ENCODE data around the gene NF1.
"Not testable (repeated sequence)": the region's sequence is repeated elsewhere in the genome, so short reads cannot be mapped to it uniquely, and the experiment has no call there.

The NF1 gene

DNA sequence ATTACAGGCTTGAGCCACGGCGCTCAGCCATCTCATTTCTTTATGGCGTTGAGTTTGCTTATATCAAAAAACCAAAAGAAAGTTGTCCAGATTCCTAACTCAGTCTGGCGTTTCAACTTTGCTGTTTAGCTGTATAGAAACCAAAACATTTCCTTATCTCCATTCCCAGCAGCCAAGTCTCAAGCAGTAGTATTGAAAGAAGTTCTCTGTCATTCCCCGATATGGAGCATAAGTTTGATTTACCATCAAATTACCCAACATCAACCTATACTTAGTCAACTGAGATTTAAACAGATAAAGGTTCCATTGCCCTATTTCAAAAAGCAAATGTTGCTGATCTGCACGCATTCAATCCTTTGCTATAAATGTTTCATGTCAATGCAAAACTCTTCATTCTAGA lies 269.2 kb downstream of the NF1 start:
- DNase-seq, result no peak

DNA sequence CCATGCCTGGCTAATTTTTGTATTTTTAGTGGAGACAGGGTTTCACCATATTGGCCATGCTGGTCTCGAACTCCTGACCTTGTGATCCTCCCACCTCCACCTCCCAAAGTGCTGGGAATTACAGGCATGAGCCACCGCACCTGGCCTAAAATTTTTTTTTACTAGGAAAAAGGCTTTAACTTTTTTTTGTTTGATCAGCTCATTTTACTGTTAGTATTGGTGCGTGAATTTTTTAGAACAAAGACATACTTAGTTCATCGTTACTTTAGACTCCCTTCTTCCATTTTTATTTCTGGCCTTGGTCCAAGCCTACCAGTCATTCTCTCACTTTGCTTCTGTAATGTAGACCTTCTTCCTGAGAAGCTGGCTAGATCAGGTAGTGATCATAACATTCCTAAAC lies 271.3 kb downstream of the NF1 start:
- DNase-seq, result no peak

DNA sequence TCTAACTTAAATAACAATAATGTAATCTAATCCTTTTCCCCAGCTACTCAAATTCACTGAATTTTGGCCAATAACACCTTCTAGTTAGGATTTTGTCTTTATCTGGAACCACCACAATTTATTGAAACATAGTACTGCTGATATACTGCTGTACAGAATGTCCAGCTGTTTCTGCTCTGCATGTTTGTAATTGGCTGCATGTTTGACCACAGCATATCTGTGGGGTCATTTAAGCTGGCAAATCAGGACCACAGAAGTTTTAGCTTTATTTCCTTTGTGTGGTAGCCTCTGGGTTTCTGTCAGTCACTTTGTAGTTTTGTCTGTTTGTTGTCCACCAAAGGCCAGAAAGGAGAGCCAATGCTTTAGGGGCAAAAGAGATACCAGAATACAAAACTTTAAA lies 274.5 kb downstream of the NF1 start:
- no peak for DNase-seq

DNA sequence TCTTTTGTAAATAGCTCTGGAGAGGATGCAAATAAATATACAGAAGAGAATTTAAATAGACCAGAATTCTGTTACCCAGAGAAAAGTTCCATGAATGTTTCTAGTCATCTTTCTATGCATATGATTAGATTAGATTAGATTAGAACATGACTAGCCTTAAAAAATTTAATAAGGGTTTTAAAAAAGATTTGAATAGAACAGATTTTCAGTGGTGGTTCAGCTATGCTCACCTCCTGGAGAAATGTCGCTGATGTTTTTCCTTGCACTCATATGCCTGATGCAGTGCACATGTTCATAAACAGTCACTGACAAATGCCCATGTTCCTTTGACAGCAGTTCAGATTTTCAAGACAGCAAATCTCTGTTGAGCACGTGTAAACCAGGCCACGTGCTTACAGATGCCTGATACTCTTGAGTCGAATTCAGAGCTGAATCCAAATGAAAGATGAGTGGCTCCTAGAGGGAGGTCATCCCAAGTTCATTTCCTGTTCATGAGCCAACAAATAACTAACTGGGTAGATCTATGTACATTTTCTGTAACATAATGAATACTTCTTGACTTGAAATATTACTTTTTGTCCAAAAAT lies 276.8 kb downstream of the NF1 start:
- no peak for DNase-seq

DNA sequence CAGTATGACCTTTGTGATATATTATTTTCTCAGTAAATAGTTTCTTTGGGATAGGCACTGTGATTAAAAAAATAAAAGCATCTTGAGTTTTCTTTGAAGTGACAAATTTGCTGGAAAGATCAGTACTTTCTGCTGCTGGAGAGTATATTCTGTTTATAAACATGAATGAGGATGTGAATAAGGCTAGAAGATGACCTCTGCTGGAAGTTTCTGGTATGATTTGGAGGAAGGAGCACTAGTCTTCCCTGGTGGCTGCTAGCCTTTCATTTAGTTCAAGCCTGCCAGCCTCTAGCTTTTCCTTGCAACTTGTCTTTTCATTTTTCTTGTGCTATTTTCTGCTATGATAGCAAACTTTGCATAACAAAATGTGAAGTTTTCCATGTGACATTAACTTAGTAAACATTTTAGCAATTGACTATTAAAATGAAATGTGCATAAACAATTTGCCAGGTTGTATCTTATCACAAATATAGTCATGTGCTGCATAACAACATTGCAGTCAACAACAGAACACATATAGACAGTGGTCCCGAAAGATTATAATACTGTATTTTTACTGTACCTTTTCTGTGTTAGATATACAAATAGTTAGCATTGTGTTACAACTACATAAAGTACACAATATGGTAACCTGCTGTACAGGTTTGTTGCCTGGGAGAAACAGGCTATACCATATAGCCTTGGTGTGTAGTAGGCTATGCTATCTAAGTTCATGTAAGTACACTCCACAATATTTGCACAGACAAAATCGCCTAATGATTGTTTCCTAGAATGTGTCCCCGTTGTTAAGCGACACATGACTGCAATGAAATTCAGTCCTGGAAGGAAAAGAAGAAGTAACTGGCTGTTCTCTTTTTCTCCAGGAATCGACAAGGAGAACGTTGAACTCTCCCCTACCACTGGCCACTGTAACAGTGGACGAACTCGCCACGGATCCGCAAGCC lies 278.6 kb downstream of the NF1 start:
- DNase-seq, result no peak

DNA sequence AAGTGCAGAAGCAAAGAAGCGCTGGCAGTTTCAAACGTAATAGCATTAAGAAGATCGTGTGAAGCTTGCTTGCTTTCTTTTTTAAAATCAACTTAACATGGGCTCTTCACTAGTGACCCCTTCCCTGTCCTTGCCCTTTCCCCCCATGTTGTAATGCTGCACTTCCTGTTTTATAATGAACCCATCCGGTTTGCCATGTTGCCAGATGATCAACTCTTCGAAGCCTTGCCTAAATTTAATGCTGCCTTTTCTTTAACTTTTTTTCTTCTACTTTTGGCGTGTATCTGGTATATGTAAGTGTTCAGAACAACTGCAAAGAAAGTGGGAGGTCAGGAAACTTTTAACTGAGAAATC lies 279.3 kb downstream of the NF1 start:
- no peak for DNase-seq

DNA sequence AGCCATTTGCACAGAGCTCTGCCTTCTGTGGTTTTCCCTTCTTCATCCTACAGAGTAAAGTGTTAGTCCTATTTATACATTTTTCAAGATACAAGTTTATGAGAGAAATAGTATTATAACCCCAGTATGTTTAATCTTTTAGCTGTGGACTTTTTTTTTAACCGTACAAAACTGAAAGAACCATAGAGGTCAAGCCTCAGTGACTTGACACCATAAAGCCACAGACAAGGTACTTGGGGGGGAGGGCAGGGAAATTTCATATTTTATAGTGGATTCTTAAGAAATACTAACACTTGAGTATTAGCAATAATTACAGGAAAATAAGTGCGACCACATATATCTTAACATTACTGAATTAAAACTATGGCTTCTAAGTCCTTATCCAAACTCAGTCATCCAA lies 279.7 kb downstream of the NF1 start:
- no peak for DNase-seq

DNA sequence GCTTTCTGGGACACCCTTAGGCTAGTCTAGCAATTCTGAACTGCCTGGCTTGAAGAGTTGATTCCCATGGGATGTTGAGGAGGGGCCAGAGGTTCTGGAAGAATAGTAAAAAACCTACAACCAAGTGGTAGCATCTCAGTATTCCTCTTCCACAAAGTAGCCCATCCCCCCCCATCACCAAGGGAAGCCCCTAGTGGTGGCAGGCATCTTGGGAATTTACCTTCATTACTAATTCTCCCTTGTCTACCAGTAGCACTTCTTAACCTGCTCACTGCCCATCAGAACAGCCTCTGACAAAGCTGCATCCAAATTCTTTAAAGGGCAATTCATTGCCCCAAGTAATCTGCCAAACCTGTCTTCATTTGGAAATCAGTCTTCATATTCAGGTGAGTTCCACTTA lies 283.9 kb downstream of the NF1 start:
- DNase-seq, result no peak

DNA sequence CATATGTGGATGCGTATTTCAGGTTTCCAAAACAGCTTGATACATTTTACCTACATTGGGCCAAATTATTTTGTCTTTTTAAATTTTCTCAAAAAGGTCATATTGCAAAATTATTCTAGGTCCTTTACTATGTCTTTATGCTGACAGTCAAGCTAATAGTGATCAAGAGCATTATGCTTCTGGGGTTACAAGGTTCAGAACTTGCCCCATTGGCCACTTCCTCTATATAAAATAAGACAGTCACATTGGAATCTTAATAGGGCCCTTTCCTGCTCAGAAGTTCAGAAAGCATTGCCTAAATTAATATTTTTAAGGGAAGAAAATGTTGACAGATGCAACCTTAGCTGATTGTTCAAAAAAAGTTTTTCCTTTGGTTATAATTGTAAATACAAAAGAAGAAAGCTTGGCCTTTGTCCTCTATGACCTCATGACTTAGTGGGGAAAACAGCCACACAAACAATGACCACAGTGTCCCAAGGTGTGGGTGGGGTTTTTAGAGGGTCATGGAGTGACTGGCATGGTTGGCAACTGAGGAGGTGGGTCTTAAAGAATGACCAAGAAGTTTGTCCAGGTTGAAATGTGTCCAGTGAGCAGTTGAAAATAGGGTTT lies 284.9 kb downstream of the NF1 start:
- DNase-seq, result no peak

DNA sequence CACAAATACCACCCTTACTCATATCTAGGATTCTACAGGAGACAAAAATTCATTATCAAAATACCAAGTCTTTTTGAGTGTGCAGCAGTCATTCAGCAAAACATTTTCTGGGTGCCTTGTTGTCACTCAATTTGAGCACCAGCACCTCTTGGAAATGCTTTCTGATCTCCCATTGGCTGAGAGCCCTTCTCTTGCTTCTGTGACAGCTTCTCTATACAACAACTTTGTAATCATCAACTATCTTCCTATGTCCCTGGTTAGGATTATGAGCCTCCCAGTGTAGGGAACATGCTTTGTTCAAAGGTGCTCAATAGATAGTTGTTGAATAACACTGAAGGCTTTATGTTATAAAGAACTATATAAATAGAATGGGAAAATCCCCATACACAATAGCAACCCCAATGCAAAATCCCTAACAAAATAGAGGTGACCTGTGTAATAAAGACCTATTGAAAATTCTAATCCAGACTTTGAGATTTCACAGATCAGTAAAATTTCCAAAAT lies 286.4 kb downstream of the NF1 start:
- no peak for DNase-seq

DNA sequence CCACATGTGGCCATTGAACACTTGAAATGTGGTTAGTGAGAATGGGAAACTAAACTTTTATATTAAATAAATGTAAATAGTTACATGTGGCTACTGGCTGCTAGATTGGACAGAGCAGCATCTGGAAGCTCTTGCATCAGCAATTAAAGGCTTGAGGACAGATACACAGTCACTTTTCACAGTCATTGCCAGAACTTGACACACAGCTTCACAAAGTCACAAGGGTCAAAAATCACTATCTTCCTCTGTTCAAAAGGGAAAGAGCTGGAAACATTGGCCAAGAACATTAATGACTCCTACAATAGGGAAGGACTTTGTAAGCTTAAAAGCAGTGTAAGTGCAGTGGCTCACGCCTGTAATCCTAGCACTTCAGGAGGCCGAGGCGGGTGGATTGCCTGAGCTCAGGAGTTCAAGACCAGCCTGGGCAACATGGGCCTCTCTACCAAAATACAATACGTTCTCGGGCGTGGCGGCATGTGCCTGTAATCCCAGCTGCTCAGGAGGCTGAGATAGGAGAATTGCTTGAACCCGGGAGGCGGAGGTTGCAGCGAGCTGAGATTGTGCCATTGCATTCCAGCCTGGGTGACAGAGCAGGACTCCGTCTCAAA lies 288.0 kb downstream of the NF1 start:
- DNase-seq, result not testable (repeated sequence)

DNA sequence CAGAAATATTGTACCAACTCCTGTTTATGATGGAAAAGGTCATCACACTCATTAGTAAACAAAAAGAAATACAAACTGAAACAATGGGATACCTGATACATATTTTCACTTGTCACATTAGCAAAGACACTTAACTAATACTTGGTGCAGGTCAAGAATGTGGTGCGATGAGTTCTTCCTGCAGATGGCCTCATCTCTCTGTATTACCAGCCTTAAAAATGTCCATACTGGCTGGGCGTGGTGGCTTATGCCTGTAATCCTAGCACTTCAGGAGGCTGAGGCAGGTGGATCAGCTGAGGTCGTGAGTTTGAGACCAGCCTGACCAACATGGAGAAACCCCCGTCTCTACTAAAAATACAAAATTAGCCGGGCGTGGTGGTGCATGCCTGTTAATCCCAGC lies 288.7 kb downstream of the NF1 start:
- not testable (repeated sequence) for DNase-seq

DNA sequence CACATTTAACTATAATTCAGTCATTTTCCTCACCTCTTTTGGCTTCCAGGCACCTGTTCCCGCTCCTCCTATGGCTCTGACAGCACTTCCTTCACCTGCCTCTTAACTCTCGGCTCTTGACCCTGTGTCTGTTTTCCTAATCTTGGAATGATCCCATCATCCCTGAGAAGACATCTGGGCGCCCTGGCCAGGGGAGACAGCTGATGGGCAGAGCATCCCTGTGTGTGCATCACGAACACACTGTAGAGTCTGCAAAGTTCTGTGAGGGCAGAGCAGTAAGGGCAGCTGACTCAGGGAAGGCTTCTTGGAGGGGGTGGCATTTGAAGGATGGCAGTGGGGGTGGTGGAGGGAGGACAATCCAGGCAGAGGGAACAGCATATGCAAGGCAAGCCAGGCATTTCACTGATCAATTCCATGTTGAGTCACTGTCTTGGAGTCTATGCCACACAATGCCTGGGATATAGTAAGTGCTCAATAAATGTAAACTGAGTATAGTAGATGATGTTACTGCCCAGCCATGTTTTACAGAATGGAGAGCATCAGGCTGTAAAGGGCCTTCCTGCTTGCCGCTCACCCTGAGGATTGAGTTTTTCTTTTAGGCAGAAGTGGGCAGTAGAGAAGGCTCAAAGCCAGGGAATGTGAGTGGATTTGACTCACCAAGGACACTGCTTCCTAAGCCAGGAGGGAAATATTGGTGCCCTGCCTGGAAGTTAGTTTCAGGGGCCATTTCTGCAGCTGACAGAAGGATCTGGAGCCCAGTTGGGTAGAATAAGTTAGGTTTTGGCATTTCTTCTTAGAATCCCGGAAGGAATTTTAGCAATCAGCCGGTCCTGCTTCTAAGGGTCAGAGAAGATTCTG lies 290.9 kb downstream of the NF1 start:
- no peak for DNase-seq

DNA sequence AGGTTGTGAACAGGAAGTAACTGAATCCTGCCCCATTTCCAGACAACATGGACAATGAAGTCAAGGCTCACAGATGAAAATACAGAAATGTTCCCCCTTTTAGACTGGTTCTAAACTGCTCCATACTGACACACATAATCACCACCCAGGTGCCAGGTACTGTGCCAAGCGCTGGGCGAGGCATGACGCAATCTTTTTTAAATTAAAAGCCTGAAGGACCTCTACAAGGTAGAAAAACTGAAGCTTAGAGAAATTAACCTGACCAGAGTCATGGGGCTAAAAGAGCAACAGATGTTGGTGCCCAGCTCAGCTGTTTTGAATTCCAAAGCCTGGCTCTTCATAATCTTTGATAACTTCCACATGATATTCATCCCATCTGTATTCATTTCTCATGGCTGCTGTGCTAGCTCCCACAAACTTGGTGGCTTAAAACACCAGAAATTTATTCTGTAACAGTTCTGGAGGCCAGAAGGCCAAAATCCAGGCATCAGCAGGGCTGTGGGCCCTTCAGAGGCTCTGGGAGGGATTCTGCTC lies 291.8 kb downstream of the NF1 start:
- DNase-seq, result no peak

DNA sequence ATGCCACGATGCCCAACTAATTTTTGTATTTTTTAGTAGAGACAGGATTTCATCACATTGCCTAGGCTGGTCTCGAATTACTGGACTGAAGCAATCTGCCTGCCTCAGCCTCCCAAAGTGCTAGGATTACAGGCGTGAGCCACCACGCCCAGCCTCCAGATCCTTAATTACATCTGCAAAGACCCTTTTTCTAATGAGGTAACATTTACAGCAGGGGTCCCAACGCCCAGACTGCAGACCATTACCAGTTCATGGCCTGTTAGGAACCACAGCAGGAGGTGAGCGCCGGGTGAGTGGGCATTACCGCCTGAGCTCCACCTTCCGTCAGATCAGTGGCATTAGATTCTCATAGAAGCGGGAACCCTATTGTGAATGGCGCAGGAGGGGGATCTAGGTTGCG lies 292.7 kb downstream of the NF1 start:
- DNase-seq, result no peak

DNA sequence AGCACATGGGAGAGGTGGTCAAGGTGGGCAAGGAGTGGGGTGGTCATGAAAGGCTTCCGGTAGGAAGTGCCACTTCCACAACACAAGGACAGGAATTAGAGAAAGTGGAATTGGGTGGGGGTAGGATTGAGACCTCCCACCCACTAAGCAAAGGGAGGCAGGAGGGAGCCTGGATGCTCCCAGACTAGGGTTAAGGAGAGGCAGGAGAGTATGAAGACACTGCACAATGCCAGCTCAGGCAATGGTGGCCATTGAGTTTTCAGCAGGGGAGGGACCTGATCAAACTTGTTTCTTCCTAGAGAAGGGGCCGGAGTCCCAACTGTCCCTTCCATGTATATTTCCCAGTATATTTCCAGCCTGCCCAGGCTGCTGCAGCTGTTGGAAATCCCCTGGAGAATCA lies 293.6 kb downstream of the NF1 start:
- DNase-seq, result no peak

DNA sequence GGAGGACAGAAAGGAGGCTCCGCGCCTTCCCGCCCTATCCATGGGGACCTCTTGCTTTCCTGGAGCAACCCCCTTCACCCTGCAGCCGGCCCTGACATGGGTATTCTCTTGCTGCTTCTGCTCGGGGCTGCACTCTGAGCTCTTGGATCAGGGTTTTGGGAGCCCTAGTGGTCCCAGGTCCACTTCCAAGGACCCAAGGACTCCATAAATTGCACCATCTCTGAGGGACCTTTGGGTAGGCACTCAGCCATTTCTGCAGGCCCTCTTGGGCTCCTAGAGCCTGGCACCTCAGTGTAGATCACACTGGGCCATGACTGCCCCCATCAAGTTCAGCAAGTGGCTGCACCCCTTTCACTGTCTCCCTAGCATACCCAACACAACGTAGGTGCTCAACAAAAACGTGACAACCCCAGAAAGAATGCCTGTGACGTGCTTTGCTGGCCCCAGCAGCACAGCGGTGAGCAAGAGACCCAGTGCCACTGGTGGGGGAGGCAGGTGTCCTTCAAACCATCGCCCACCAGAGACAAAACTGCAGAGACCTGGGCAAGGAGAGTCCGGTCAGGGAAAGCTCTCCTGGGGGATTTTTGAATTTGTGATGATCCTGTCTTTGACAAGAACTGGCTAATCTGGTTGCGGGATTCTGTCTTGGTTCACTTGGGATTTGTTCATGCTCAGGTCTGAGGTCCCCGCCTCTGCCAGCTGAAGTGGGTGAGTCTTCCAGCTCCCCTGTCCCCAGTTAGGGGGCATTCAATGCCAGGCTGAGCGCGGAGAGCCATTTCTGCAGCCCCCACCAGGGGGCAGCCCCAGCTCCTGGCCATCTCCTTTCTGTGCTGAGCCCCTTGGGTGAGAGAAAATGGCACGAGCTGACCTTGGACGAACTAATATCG lies 294.2 kb downstream of the NF1 start:
- DNase-seq, result peak; percentile 25

DNA sequence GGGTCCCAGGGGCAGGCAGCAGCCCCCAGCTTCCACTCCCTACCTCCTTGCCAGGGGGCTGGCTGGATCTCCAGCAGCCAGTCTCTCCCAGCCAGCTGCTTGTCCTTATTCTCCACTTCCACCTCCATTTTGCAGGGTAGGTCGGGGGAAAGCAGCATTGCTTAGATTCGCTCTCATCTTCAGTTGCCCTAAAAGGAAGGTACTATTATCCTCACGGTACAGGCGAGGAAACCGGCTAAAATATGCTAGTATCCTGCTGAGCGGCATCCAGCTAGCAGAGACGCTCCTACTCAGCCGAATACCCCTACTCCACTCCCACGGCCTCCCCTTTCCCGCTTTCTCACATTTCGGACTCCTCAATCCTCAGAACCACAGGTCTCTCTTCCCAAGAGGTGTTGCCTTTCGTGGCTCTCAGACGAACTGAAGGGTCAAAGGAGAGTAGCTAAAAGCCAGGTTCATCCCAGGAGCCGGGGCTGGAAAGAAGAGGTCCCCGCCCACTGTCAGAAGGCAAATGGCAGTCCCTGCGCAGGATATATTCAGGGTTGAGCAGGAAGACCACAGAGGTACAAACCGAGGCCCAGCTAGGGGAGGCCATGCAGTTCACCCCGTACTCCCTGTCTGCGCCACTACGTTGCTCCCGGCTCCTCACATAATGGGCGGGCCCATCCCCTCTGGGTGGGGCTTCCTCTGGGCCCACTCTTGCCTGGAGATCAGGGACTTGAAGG lies 295.0 kb downstream of the NF1 start:
- no peak for DNase-seq

DNA sequence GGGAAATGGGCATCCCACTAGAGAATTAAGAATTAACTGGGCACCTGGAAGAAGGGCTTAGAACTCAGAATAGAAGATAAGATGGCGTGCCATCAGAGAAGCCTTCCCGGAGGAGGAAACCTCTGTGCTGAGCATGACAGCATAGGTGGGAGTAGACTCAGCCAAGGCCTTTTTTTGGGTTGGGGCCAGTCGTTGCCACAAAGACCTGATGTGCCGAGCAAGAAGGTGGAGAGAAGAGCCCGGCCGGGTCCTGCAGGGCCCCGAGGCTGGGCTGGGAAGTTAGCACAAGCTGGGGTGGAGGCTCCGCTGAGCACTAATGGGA lies 295.6 kb downstream of the NF1 start:
- DNase-seq, result no peak

DNA sequence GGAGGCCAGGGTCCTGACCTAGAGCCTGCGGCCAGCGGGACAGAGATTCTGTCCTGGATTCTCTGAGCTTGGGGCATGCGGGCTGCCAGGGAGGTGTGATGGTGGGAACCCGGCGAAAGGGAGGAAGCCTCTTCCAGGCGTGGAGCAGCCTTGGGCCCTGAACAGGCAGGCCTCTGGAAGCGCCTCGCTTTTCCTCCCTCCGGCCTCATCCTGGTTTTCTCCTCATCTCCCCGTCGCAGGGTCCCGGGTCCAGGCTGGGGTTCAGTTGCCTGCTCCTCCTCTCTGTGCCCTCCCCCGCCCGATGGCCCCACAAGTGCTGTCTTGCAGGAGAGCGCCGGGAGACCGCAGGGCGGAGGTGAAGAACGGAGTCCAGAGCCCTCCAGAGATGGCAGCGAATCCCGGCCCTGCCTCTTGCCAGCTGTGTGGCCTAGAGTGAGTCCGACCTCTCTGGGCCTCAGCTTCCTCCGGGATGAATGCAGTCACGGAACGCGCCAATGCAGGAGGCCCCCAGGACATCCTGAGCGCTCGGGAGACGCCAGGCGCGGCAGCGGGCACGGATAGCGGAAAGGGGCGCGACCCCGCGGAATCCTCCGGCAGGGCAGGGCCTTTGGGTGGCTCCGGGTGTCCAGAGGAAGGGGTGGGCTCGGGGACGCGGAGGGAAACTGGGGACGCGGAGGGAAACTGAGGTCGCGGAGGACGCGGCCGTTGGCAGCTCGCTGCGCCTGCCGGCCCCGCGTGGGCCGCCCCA lies 296.1 kb downstream of the NF1 start:
- no peak for DNase-seq
